Vagina (tissue), 2 donors: ENCODE data around the gene PANK4. TPM values are rescaled to one million over a fixed set of nuclear protein-coding genes. Genes with fewer than 3 reads are reported as not detected.

ENCODE experiments used
- DNase-seq, 2 donors: peaks; one replicate each; pipeline ENCODE4 v3.0.0-alpha.2; 2017; ENCODE audit errors: extremely low spot score in 2 of 2
- H3K27ac ChIP-seq: fragments of 200-600 bp; sonication (generic); one replicate; pipeline ENCODE4 v1.5.1; 2019
- H3K27me3 ChIP-seq: fragments of 200-600 bp; sonication (generic); one replicate; pipeline ENCODE4 v1.5.1; 2019
- H3K36me3 ChIP-seq, 2 donors: fragments of 200-600 bp; sonication (generic); one replicate each; pipeline ENCODE4 v1.5.1; 2017 to 2019
- H3K4me1 ChIP-seq: fragments of 200-600 bp; sonication (generic); one replicate; pipeline ENCODE4 v1.5.1; 2019
- H3K4me3 ChIP-seq, 2 donors: fragments of 200-600 bp; sonication (generic); 1 replicate in 1 of 2; 2 replicates in 1 of 2; pipeline ENCODE4 v1.5.1; 2016 to 2019
- H3K9me3 ChIP-seq: fragments of 200-600 bp; sonication (generic); one replicate; pipeline ENCODE4 v1.5.1; 2019
- CTCF ChIP-seq, 3 experiments: fragments of 450-650 bp in 2 of 3; fragments of 200-600 bp in 1 of 3; sonication (generic) in 1 of 3; IDR thresholded peaks; one replicate each; pipeline ENCODE4 v1.5.1; 2017 to 2019; ENCODE audit warnings: antibody characterized with exemption in 3 of 3, mild to moderate bottlenecking in 2 of 3, moderate library complexity in 2 of 3
- POLR2A ChIP-seq, 2 donors: fragments of 450-650 bp; IDR thresholded peaks; one replicate each; pipeline ENCODE4 v1.6.1; 2017; ENCODE audit warnings: antibody characterized with exemption in 2 of 2, mild to moderate bottlenecking in 2 of 2, moderate library complexity in 2 of 2
- POLR2AphosphoS5 ChIP-seq, 2 donors: sonication (generic); formaldehyde crosslinking; IDR thresholded peaks; one replicate each; pipeline ENCODE4 v1.9.0; 2017; ENCODE audit warnings: antibody characterized with exemption in 2 of 2, mild to moderate bottlenecking in 2 of 2, low read depth in 1 of 2; ENCODE audit not compliant: insufficient read depth in 1 of 2
- intact Hi-C: fragments of 100-400 bp; cut with DNase I; formaldehyde crosslinking; loops from one replicate; pipeline ENCODE4 v1.15.1; 2023
- total RNA-seq: library from RNA; depleted of rRNA; stranded (reverse); fragments of >200 nt; gene quantifications from one replicate; pipeline ENCODE4 v1.2.3, GENCODE V29; 2016

PANK4 gene
- total RNA-seq, 1 donor from 2014 or later = 39.5 TPM

GRCh38 chr1:2498648-2499047 is 27.7 kb downstream of the PANK4 start:
- intact Hi-C loops = no loop called here
- Histone ChIP-seq H3K27ac (no peak overlapping the region), H3K4me3 (no peak overlapping the region), H3K4me1 (peaks cover 24% of the 10 kb centered on the region), H3K27me3 (no peaks in the 10 kb centered on the region), H3K9me3 (no peaks in the 10 kb centered on the region), H3K36me3 (no peaks in the 10 kb centered on the region)
- no peak for TF ChIP-seq POLR2AphosphoS5 (IDR thresholded peaks at IDR 0.05; ENCODE audit: insufficient read depth in 1 of 2, low read depth in 1 of 2)
- no peak for TF ChIP-seq CTCF (IDR thresholded peaks at IDR 0.05)
- TF ChIP-seq POLR2A (IDR thresholded peaks at IDR 0.05) = no peak
- no peak for DNase-seq

- no peak overlapping the region for H3K4me3 ChIP-seq
- H3K27ac ChIP-seq = no peak overlapping the region
- H3K27me3 ChIP-seq = no peaks in the 10 kb centered on the region
- H3K9me3 ChIP-seq = no peaks in the 10 kb centered on the region
- H3K4me1 ChIP-seq = peaks cover 28% of the 10 kb centered on the region
- no peak for DNase-seq
- intact Hi-C loops = no loop called here
- H3K36me3 ChIP-seq = no peaks in the 10 kb centered on the region
- no peak for TF ChIP-seq CTCF (IDR thresholded peaks at IDR 0.05)
- no peak for TF ChIP-seq POLR2AphosphoS5 (IDR thresholded peaks at IDR 0.05; ENCODE audit: insufficient read depth in 1 of 2, low read depth in 1 of 2)
- TF ChIP-seq POLR2A (IDR thresholded peaks at IDR 0.05) = no peak
These were observed 28.5 kb downstream of the PANK4 start for GRCh38 chr1:2497891-2498290.

- H3K4me3 ChIP-seq = no peak overlapping the region
- H3K36me3 ChIP-seq = no peaks in the 10 kb centered on the region
- H3K27ac ChIP-seq = no peak overlapping the region
- H3K27me3 ChIP-seq = no peaks in the 10 kb centered on the region
- intact Hi-C loops = no loop called here
- peaks cover 31% of the 10 kb centered on the region for H3K4me1 ChIP-seq
- DNase-seq = no peak
- H3K9me3 ChIP-seq = no peaks in the 10 kb centered on the region
- TF ChIP-seq CTCF (IDR thresholded peaks at IDR 0.05) = no peak
- no peak for TF ChIP-seq POLR2AphosphoS5 (IDR thresholded peaks at IDR 0.05; ENCODE audit: insufficient read depth in 1 of 2, low read depth in 1 of 2)
- TF ChIP-seq POLR2A (IDR thresholded peaks at IDR 0.05) = no peak
These were observed 29.6 kb downstream of the PANK4 start for GRCh38 chr1:2496746-2497145.

- Histone ChIP-seq H3K27me3 (no peaks in the 10 kb centered on the region), H3K36me3 (no peaks in the 10 kb centered on the region), H3K27ac (no peak overlapping the region), H3K4me3 (no peak overlapping the region), H3K9me3 (no peaks in the 10 kb centered on the region), H3K4me1 (peaks cover 31% of the 10 kb centered on the region)
- no peak for DNase-seq
- TF ChIP-seq POLR2A (IDR thresholded peaks at IDR 0.05) (no peak), POLR2AphosphoS5 (IDR thresholded peaks at IDR 0.05; ENCODE audit: insufficient read depth in 1 of 2, low read depth in 1 of 2) (no peak), CTCF (IDR thresholded peaks at IDR 0.05) (no peak)
- intact Hi-C loops = no loop called here
These were observed 30.2 kb downstream of the PANK4 start for GRCh38 chr1:2496087-2496622.

GRCh38 chr1:2495546-2495945 is 30.9 kb downstream of the PANK4 start:
- DNase-seq = no peak
- TF ChIP-seq CTCF (IDR thresholded peaks at IDR 0.05) (no peak), POLR2A (IDR thresholded peaks at IDR 0.05) (no peak), POLR2AphosphoS5 (IDR thresholded peaks at IDR 0.05; ENCODE audit: insufficient read depth in 1 of 2, low read depth in 1 of 2) (no peak)

More at GRCh38 chr1:2495546-2495945, 30.9 kb downstream of the PANK4 start:
- intact Hi-C loops = no loop called here
- H3K4me3 ChIP-seq = no peak overlapping the region
- no peaks in the 10 kb centered on the region for H3K27me3 ChIP-seq
- no peaks in the 10 kb centered on the region for H3K36me3 ChIP-seq
- no peak overlapping the region for H3K27ac ChIP-seq
- no peaks in the 10 kb centered on the region for H3K9me3 ChIP-seq
- H3K4me1 ChIP-seq = peaks cover 31% of the 10 kb centered on the region
